HepG2 (cell line): ENCODE results near the gene DNAAF1. TPM values are rescaled to one million over a fixed set of nuclear protein-coding genes. Genes with fewer than 3 reads are reported as not detected.

Source experiments
- ATAD3A ChIP-seq: sonication (generic); formaldehyde crosslinking; IDR thresholded peaks from 2 replicates; pipeline ENCODE4 v1.4.0; 2020; ENCODE audit warnings: missing genetic modification reagents
- FOXO1 ChIP-seq: sonication (generic); formaldehyde crosslinking; IDR thresholded peaks from 2 replicates; pipeline ENCODE4 v1.4.0; 2020; ENCODE audit warnings: missing genetic modification reagents
- GATAD2A ChIP-seq: IDR thresholded peaks from 2 replicates; pipeline ENCODE4 v1.6.1; 2016
- HMG20B ChIP-seq: conservative IDR thresholded peaks from 2 replicates; pipeline ENCODE4 v1.6.1; 2016; ENCODE audit warnings: missing genetic modification reagents, missing compliant biosample characterization
- JUN ChIP-seq: sonication (generic); formaldehyde crosslinking; IDR thresholded peaks from 2 replicates; pipeline ENCODE4 v1.4.0; 2020; ENCODE audit warnings: mild to moderate bottlenecking, missing genetic modification reagents
- KDM5A ChIP-seq: fragments of 200-600 bp; sonication (generic); IDR thresholded peaks from 2 replicates; pipeline ENCODE4 v1.7.0; 2018; ENCODE audit warnings: antibody characterized with exemption, mild to moderate bottlenecking, low read length, borderline replicate concordance
- KDM6A ChIP-seq: IDR thresholded peaks from 2 replicates; pipeline ENCODE4 v1.6.1; 2016; ENCODE audit warnings: low read depth
- KLF15 ChIP-seq: sonication (generic); formaldehyde crosslinking; IDR thresholded peaks from 2 replicates; pipeline ENCODE4 v1.8.1; 2023; ENCODE audit warnings: borderline replicate concordance, mild to moderate bottlenecking, inconsistent platforms, missing genetic modification reagents, mixed read lengths
- MAFK ChIP-seq, 2 experiments: IDR thresholded peaks in 1 of 2; conservative IDR thresholded peaks in 1 of 2; 2 replicates each; pipeline ENCODE4 v1.6.1; 2011; ENCODE audit warnings: improper control_type of control experiment in 2 of 2, low read length in 2 of 2
- NPAS2 ChIP-seq: sonication (generic); formaldehyde crosslinking; IDR thresholded peaks from 2 replicates; pipeline ENCODE4 v1.8.0; 2022; ENCODE audit warnings: mild to moderate bottlenecking, missing genetic modification reagents, borderline replicate concordance
- POLR2A ChIP-seq, 2 experiments: IDR thresholded peaks; 2 replicates each; pipeline ENCODE4 v1.6.1; 2011; ENCODE audit warnings: low read depth in 2 of 2, low read length in 2 of 2, mild to moderate bottlenecking in 1 of 2, moderate library complexity in 1 of 2; ENCODE audit not compliant: insufficient read depth in 1 of 2
- RBM39 ChIP-seq: fragments of 200-400 bp; formaldehyde crosslinking; IDR thresholded peaks from one replicate; pipeline ENCODE4 v1.6.1; 2018; ENCODE audit warnings: antibody characterized with exemption, mild to moderate bottlenecking, low read depth, low read length; ENCODE audit not compliant: poor library complexity, severe bottlenecking
- YY1 ChIP-seq: IDR thresholded peaks from 2 replicates; pipeline ENCODE4 v1.6.1; 2011; ENCODE audit warnings: low read length, low read depth, moderate library complexity, mild to moderate bottlenecking; ENCODE audit not compliant: insufficient read depth, insufficient replicate concordance
- ZBTB3 ChIP-seq: sonication (generic); formaldehyde crosslinking; IDR thresholded peaks from 2 replicates; pipeline ENCODE4 v1.4.0; 2020; ENCODE audit warnings: low read depth, mild to moderate bottlenecking, moderate library complexity, missing genetic modification reagents, borderline replicate concordance
- ZMAT3 ChIP-seq: sonication (generic); formaldehyde crosslinking; conservative IDR thresholded peaks from 2 replicates; pipeline ENCODE4 v1.7.0; 2021; ENCODE audit warnings: missing genetic modification reagents
- ZNF124 ChIP-seq: sonication (generic); formaldehyde crosslinking; IDR thresholded peaks from 2 replicates; pipeline ENCODE4 v1.4.0; 2020; ENCODE audit warnings: missing genetic modification reagents
- ZNF530 ChIP-seq: sonication (generic); formaldehyde crosslinking; IDR thresholded peaks from 2 replicates; pipeline ENCODE4 v1.5.0; 2020; ENCODE audit warnings: low read depth, mild to moderate bottlenecking, missing genetic modification reagents
- ZNF557 ChIP-seq: sonication (generic); formaldehyde crosslinking; IDR thresholded peaks from 2 replicates; pipeline ENCODE4 v1.4.0; 2020; ENCODE audit warnings: missing genetic modification reagents
- ZNF569 ChIP-seq: sonication (generic); formaldehyde crosslinking; IDR thresholded peaks from 2 replicates; pipeline ENCODE4 v1.5.0; 2020; ENCODE audit warnings: mild to moderate bottlenecking, missing genetic modification reagents, moderate library complexity, borderline replicate concordance
- ZNF737 ChIP-seq: sonication (generic); formaldehyde crosslinking; IDR thresholded peaks from 2 replicates; pipeline ENCODE4 v1.5.0; 2020; ENCODE audit warnings: missing genetic modification reagents, mild to moderate bottlenecking, borderline replicate concordance
- polyA plus RNA-seq, 8 experiments: library from polyadenylated mRNA; depleted of rRNA in 3 of 8; stranded (reverse) in 7 of 8; unstranded in 1 of 8; fragments of >200 nt; fragmentation: Illumina TruSeq in 4 of 8; extraction: Trizol in 4 of 8; gene quantifications; 2 replicates each; pipeline versions ENCODE4 v1.2.1 to v1.2.3, GENCODE V29; 2011 to 2016; ENCODE audit warnings: low read depth in 4 of 8, missing spikeins in 1 of 8, mixed read lengths in 1 of 8; ENCODE audit not compliant: insufficient read depth in 1 of 8
- total RNA-seq, 5 experiments: library from RNA; depleted of rRNA; stranded (reverse); fragments of >200 nt; fragmentation: Illumina TruSeq; extraction: Trizol; gene quantifications; 2 replicates each; pipeline ENCODE4 v1.2.3, GENCODE V29; 2016; ENCODE audit warnings: low read depth in 1 of 5
- TF ChIP-seq, protein P1 (sequence below): sonication (generic); formaldehyde crosslinking; IDR thresholded peaks from 2 replicates; pipeline ENCODE4 v1.8.1; 2022; ENCODE audit warnings: low read depth, mild to moderate bottlenecking, missing genetic modification reagents
- TF ChIP-seq, protein P2 (sequence below): sonication (generic); formaldehyde crosslinking; IDR thresholded peaks from 2 replicates; pipeline ENCODE4 v1.4.0; 2020; ENCODE audit warnings: missing genetic modification reagents; ENCODE audit errors: not compliant biosample characterization
- TF ChIP-seq, protein P3 (sequence below): IDR thresholded peaks from 2 replicates; pipeline ENCODE4 v1.6.1; 2012; ENCODE audit warnings: low read length, improper control_type of control experiment

Gene DNAAF1
- total and polyA plus RNA-seq, 2 of the 13 experiments (the other 11 are each of a cell fraction or from before 2014, with no cell fraction given) = 0.04 TPM; not detected in 1

DNA sequence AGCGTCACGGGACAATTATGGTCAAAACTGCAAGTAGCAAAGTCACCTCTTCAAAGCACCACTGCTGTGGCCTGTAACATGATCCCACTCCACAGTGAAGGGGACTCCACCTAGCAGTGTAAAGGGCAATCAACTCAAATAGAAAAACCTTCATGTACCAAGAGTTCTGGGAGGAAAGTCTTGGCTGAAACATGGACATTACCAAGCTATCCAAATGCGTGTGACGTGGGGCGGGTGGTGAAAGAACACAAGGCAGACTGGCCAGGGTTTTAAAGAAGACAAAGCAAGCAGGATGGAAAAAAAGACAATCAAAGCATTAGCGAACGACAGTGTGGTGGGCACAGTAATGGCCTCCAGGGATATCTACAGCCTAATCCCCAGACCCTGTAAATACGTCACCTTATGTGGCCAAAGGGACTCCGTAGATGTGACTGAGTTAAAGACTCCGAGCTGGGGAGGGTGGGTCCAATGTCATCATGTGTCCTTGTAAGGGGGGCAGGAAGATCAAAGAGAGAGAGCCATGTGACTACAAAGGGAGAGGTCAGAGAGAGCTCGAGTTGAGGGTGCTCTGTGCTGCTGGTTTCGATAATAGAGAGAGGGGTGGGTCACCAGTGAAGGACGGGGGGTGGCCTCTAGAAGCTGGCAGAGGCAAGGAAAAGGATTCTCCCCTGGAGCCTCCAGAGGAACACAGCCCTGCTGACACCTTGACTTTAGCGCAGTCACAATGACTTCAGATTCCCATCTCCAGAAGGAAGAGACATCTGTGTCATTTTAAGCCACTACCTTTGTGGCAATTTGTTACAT is 6.1 kb upstream of the DNAAF1 start (continued):
- TF ChIP-seq, protein P1, sequence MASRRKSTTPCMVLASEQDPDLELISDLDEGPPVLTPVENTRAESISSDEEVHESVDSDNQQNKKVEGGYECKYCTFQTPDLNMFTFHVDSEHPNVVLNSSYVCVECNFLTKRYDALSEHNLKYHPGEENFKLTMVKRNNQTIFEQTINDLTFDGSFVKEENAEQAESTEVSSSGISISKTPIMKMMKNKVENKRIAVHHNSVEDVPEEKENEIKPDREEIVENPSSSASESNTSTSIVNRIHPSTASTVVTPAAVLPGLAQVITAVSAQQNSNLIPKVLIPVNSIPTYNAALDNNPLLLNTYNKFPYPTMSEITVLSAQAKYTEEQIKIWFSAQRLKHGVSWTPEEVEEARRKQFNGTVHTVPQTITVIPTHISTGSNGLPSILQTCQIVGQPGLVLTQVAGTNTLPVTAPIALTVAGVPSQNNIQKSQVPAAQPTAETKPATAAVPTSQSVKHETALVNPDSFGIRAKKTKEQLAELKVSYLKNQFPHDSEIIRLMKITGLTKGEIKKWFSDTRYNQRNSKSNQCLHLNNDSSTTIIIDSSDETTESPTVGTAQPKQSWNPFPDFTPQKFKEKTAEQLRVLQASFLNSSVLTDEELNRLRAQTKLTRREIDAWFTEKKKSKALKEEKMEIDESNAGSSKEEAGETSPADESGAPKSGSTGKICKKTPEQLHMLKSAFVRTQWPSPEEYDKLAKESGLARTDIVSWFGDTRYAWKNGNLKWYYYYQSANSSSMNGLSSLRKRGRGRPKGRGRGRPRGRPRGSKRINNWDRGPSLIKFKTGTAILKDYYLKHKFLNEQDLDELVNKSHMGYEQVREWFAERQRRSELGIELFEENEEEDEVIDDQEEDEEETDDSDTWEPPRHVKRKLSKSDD (CRISPR knock-in tag) = 0 out of 2 replicates have a peak, but pooled peaks have one; percentile 40
- TF ChIP-seq YY1 = peak; percentile 60
- TF ChIP-seq ZBTB3 = no peak
- TF ChIP-seq, protein P2, sequence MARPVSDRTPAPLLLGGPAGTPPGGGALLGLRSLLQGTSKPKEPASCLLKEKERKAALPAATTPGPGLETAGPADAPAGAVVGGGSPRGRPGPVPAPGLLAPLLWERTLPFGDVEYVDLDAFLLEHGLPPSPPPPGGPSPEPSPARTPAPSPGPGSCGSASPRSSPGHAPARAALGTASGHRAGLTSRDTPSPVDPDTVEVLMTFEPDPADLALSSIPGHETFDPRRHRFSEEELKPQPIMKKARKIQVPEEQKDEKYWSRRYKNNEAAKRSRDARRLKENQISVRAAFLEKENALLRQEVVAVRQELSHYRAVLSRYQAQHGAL (CRISPR knock-in tag) = no peak
- 0 out of 2 replicates have a peak, but pooled peaks have one; percentile 55 for TF ChIP-seq HMG20B (CRISPR knock-in tag)
- TF ChIP-seq KDM5A = peak; percentile 72; the same call in 1 of the 2 replicates
- no peak for TF ChIP-seq ZNF557 (CRISPR knock-in tag)
- no peak for TF ChIP-seq NPAS2
- TF ChIP-seq RBM39 = no peak
- no peak for TF ChIP-seq JUN (CRISPR knock-in tag)
- TF ChIP-seq ZNF530 (CRISPR knock-in tag) = no peak
- TF ChIP-seq, protein P3, sequence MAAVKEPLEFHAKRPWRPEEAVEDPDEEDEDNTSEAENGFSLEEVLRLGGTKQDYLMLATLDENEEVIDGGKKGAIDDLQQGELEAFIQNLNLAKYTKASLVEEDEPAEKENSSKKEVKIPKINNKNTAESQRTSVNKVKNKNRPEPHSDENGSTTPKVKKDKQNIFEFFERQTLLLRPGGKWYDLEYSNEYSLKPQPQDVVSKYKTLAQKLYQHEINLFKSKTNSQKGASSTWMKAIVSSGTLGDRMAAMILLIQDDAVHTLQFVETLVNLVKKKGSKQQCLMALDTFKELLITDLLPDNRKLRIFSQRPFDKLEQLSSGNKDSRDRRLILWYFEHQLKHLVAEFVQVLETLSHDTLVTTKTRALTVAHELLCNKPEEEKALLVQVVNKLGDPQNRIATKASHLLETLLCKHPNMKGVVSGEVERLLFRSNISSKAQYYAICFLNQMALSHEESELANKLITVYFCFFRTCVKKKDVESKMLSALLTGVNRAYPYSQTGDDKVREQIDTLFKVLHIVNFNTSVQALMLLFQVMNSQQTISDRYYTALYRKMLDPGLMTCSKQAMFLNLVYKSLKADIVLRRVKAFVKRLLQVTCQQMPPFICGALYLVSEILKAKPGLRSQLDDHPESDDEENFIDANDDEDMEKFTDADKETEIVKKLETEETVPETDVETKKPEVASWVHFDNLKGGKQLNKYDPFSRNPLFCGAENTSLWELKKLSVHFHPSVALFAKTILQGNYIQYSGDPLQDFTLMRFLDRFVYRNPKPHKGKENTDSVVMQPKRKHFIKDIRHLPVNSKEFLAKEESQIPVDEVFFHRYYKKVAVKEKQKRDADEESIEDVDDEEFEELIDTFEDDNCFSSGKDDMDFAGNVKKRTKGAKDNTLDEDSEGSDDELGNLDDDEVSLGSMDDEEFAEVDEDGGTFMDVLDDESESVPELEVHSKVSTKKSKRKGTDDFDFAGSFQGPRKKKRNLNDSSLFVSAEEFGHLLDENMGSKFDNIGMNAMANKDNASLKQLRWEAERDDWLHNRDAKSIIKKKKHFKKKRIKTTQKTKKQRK = no peak
- no peak for TF ChIP-seq FOXO1 (CRISPR knock-in tag)
- no peak for TF ChIP-seq MAFK (conservative IDR thresholded peaks at IDR 0.05 in 1 of 2, IDR thresholded peaks at IDR 0.05 in 1 of 2; ENCODE audit: low read length in 2 of 2)
- peak; percentile 67 to 81 for TF ChIP-seq POLR2A (IDR thresholded peaks at IDR 0.05; ENCODE audit: insufficient read depth in 1 of 2, low read depth in 2 of 2, low read length in 2 of 2)
- TF ChIP-seq ZNF569 = no peak
- peak; percentile 1; the same call in 1 of the 2 replicates for TF ChIP-seq ZNF124 (CRISPR knock-in tag)
- TF ChIP-seq ZNF737 (CRISPR knock-in tag) = no peak
- TF ChIP-seq ZMAT3 (CRISPR knock-in tag) = no peak
- TF ChIP-seq GATAD2A (CRISPR knock-in tag) = peak; percentile 64
- no peak for TF ChIP-seq KLF15 (CRISPR knock-in tag)
- peak; percentile 55 for TF ChIP-seq KDM6A (CRISPR knock-in tag)
- TF ChIP-seq ATAD3A (CRISPR knock-in tag) = no peak
